Activated T-cell treated with anti-CD3 and anti-CD28 coated beads for 48 hours (primary cell): Measurements from ENCODE around the gene KCNJ6.

ENCODE experiments used
- DNase-seq: peaks from one replicate; pipeline ENCODE4 v3.0.0-alpha.2; 2020; ENCODE audit warnings: low read depth

The KCNJ6 gene

GRCh38 chr21:37817242-37817641 lies 99.0 kb downstream of the KCNJ6 start:
- DNase-seq, result no peak

- no peak for DNase-seq
These were observed 100.4 kb downstream of the KCNJ6 start for GRCh38 chr21:37815893-37816292.

GRCh38 chr21:37811711-37812110 lies 104.5 kb downstream of the KCNJ6 start:
- DNase-seq, result no peak

GRCh38 chr21:37808261-37808660 lies 108.0 kb downstream of the KCNJ6 start:
- DNase-seq, result no peak

GRCh38 chr21:37805266-37805665 lies 111.0 kb downstream of the KCNJ6 start:
- DNase-seq, result no peak

GRCh38 chr21:37804001-37804400 lies 112.3 kb downstream of the KCNJ6 start:
- DNase-seq, result no peak

GRCh38 chr21:37803101-37803651 lies 113.1 kb downstream of the KCNJ6 start:
- DNase-seq, result no peak

GRCh38 chr21:37800456-37801061 lies 115.7 kb downstream of the KCNJ6 start:
- no peak for DNase-seq

- no peak for DNase-seq
These were observed 116.2 kb downstream of the KCNJ6 start for GRCh38 chr21:37800057-37800455.

- DNase-seq, result no peak
These were observed 116.8 kb downstream of the KCNJ6 start for GRCh38 chr21:37799211-37800056.

GRCh38 chr21:37797403-37797802 lies 118.9 kb downstream of the KCNJ6 start:
- no peak for DNase-seq

GRCh38 chr21:37796011-37796410 lies 120.2 kb downstream of the KCNJ6 start:
- DNase-seq, result no peak

- DNase-seq, result no peak
These were observed 122.6 kb downstream of the KCNJ6 start for GRCh38 chr21:37793660-37794059.

- DNase-seq, result no peak
These were observed 124.2 kb downstream of the KCNJ6 start for GRCh38 chr21:37792046-37792445.

- DNase-seq, result no peak
These were observed 125.4 kb downstream of the KCNJ6 start for GRCh38 chr21:37790905-37791304.

- DNase-seq, result no peak
These were observed 127.8 kb downstream of the KCNJ6 start for GRCh38 chr21:37788503-37788902.

GRCh38 chr21:37787456-37787855 lies 128.8 kb downstream of the KCNJ6 start:
- DNase-seq, result no peak

- no peak for DNase-seq
These were observed 131.5 kb downstream of the KCNJ6 start for GRCh38 chr21:37784591-37785318.

- no peak for DNase-seq
These were observed 133.2 kb downstream of the KCNJ6 start for GRCh38 chr21:37783016-37783415.

- DNase-seq, result no peak
These were observed 135.0 kb downstream of the KCNJ6 start for GRCh38 chr21:37780991-37781983.

- DNase-seq, result no peak
These were observed 145.1 kb downstream of the KCNJ6 start for GRCh38 chr21:37771181-37771580.
